HepG2 (cell line): ENCODE data around the gene WDHD1. TPM values are rescaled to one million over a fixed set of nuclear protein-coding genes. Genes with fewer than 3 reads are reported as not detected.

ENCODE experiments used
- CCDC6 ChIP-seq: sonication (generic); formaldehyde crosslinking; IDR thresholded peaks from 2 replicates; pipeline ENCODE4 v1.8.1; 2022; ENCODE audit warnings: mild to moderate bottlenecking, missing genetic modification reagents, moderate library complexity
- CENPX ChIP-seq: sonication (generic); formaldehyde crosslinking; IDR thresholded peaks from 2 replicates; pipeline ENCODE4 v1.9.0; 2021; ENCODE audit warnings: mild to moderate bottlenecking, missing genetic modification reagents, moderate library complexity
- DPF2 ChIP-seq: sonication (generic); formaldehyde crosslinking; IDR thresholded peaks from 2 replicates; pipeline ENCODE4 v1.4.0; 2020; ENCODE audit warnings: mild to moderate bottlenecking, low read depth, missing genetic modification reagents, borderline replicate concordance
- ISX ChIP-seq: sonication (generic); formaldehyde crosslinking; conservative IDR thresholded peaks from 2 replicates; pipeline ENCODE4 v1.5.0; 2020; ENCODE audit warnings: missing genetic modification reagents
- PPARG ChIP-seq: conservative IDR thresholded peaks from 2 replicates; pipeline ENCODE4 v1.6.1; 2016; ENCODE audit warnings: missing biosample characterization, missing genetic modification reagents
- SNAPC4 ChIP-seq: sonication (generic); formaldehyde crosslinking; IDR thresholded peaks from 2 replicates; pipeline ENCODE4 v1.4.0; 2020; ENCODE audit warnings: mild to moderate bottlenecking, missing genetic modification reagents
- TARDBP ChIP-seq: sonication (generic); formaldehyde crosslinking; IDR thresholded peaks from 2 replicates; pipeline ENCODE4 v1.8.0; 2022; ENCODE audit warnings: mild to moderate bottlenecking, missing genetic modification reagents
- ZBTB20 ChIP-seq: sonication (generic); formaldehyde crosslinking; IDR thresholded peaks from 2 replicates; pipeline ENCODE4 v1.8.1; 2023; ENCODE audit warnings: missing genetic modification reagents, low read depth, mild to moderate bottlenecking, borderline replicate concordance
- ZNF468 ChIP-seq: sonication (generic); formaldehyde crosslinking; IDR thresholded peaks from 2 replicates; pipeline ENCODE4 v1.8.0; 2022; ENCODE audit warnings: mild to moderate bottlenecking, moderate library complexity, missing genetic modification reagents
- ZNF660 ChIP-seq: sonication (generic); formaldehyde crosslinking; IDR thresholded peaks from 2 replicates; pipeline ENCODE4 v1.5.1; 2020; ENCODE audit warnings: mild to moderate bottlenecking, low read depth, missing genetic modification reagents, borderline replicate concordance
- polyA plus RNA-seq, 8 experiments: library from polyadenylated mRNA; depleted of rRNA in 3 of 8; stranded (reverse) in 7 of 8; unstranded in 1 of 8; fragments of >200 nt; fragmentation: Illumina TruSeq in 4 of 8; extraction: Trizol in 4 of 8; gene quantifications; 2 replicates each; pipeline versions ENCODE4 v1.2.1 to v1.2.3, GENCODE V29; 2011 to 2016; ENCODE audit warnings: low read depth in 4 of 8, missing spikeins in 1 of 8, mixed read lengths in 1 of 8; ENCODE audit not compliant: insufficient read depth in 1 of 8
- total RNA-seq, 5 experiments: library from RNA; depleted of rRNA; stranded (reverse); fragments of >200 nt; fragmentation: Illumina TruSeq; extraction: Trizol; gene quantifications; 2 replicates each; pipeline ENCODE4 v1.2.3, GENCODE V29; 2016; ENCODE audit warnings: low read depth in 1 of 5
- TF ChIP-seq, protein P1 (sequence below): sonication (generic); formaldehyde crosslinking; IDR thresholded peaks from 2 replicates; pipeline ENCODE4 v1.9.0; 2021; ENCODE audit warnings: mild to moderate bottlenecking, missing genetic modification reagents
- TF ChIP-seq, protein P2 (sequence below): sonication (generic); formaldehyde crosslinking; IDR thresholded peaks from 2 replicates; pipeline ENCODE4 v1.8.0; 2022; ENCODE audit warnings: mild to moderate bottlenecking, missing genetic modification reagents, moderate library complexity
- TF ChIP-seq, protein P3 (sequence below): sonication (generic); formaldehyde crosslinking; IDR thresholded peaks from 2 replicates; pipeline ENCODE4 v1.8.1; 2023; ENCODE audit warnings: mild to moderate bottlenecking, moderate library complexity, missing genetic modification reagents
- TF ChIP-seq, protein P4 (sequence below): sonication (generic); formaldehyde crosslinking; IDR thresholded peaks from 2 replicates; pipeline ENCODE4 v1.5.0; 2020; ENCODE audit warnings: missing genetic modification reagents

Gene WDHD1
- total and polyA plus RNA-seq, 2 of the 13 experiments (the other 11 are each of a cell fraction or from before 2014, with no cell fraction given), result 5.5 to 27.5 TPM

DNA sequence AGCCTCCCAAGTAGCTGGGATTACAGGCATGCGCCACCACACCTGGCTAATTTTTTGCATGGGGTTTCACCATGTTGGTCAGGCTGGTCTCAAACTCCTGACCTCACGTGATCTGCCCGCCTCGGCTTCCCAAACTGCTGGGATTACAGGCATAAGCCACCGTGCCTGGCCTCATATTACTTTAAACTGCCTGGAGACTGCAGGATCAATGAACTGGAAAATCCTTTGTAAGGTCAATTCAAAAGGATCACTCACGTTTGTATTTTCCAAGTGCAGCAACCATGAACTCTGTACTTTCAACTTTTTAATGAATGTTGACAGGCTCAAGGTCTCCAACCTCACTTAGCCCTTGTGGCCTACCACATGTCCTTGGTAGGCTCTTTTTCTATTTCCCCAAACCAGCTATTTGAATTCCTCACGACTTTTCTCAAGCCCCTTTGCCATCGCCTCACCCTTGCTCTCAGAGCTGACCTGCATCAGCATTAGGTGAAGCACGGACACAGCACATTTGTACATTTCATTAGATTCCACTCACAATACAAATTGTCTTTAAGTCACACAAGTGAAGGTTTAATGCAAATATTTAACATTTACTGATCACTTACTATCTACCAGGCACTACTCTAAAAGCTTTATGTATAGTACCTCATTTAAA is 82.0 kb downstream of the WDHD1 start (continued):
- TF ChIP-seq, protein P1, sequence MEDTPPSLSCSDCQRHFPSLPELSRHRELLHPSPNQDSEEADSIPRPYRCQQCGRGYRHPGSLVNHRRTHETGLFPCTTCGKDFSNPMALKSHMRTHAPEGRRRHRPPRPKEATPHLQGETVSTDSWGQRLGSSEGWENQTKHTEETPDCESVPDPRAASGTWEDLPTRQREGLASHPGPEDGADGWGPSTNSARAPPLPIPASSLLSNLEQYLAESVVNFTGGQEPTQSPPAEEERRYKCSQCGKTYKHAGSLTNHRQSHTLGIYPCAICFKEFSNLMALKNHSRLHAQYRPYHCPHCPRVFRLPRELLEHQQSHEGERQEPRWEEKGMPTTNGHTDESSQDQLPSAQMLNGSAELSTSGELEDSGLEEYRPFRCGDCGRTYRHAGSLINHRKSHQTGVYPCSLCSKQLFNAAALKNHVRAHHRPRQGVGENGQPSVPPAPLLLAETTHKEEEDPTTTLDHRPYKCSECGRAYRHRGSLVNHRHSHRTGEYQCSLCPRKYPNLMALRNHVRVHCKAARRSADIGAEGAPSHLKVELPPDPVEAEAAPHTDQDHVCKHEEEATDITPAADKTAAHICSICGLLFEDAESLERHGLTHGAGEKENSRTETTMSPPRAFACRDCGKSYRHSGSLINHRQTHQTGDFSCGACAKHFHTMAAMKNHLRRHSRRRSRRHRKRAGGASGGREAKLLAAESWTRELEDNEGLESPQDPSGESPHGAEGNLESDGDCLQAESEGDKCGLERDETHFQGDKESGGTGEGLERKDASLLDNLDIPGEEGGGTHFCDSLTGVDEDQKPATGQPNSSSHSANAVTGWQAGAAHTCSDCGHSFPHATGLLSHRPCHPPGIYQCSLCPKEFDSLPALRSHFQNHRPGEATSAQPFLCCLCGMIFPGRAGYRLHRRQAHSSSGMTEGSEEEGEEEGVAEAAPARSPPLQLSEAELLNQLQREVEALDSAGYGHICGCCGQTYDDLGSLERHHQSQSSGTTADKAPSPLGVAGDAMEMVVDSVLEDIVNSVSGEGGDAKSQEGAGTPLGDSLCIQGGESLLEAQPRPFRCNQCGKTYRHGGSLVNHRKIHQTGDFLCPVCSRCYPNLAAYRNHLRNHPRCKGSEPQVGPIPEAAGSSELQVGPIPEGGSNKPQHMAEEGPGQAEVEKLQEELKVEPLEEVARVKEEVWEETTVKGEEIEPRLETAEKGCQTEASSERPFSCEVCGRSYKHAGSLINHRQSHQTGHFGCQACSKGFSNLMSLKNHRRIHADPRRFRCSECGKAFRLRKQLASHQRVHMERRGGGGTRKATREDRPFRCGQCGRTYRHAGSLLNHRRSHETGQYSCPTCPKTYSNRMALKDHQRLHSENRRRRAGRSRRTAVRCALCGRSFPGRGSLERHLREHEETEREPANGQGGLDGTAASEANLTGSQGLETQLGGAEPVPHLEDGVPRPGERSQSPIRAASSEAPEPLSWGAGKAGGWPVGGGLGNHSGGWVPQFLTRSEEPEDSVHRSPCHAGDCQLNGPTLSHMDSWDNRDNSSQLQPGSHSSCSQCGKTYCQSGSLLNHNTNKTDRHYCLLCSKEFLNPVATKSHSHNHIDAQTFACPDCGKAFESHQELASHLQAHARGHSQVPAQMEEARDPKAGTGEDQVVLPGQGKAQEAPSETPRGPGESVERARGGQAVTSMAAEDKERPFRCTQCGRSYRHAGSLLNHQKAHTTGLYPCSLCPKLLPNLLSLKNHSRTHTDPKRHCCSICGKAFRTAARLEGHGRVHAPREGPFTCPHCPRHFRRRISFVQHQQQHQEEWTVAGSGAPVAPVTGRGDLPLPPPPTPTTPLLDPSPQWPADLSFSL, result no peak
- no peak for TF ChIP-seq ISX
- TF ChIP-seq DPF2 (CRISPR knock-in tag), result no peak; the same call in 1 of the 2 replicates
- no peak for TF ChIP-seq ZNF468
- 0 out of 2 replicates have a peak, but pooled peaks have one; percentile 45 for TF ChIP-seq PPARG (CRISPR knock-in tag)
- TF ChIP-seq CCDC6, result peak; percentile 42; the same call in 1 of the 2 replicates
- TF ChIP-seq, protein P2, sequence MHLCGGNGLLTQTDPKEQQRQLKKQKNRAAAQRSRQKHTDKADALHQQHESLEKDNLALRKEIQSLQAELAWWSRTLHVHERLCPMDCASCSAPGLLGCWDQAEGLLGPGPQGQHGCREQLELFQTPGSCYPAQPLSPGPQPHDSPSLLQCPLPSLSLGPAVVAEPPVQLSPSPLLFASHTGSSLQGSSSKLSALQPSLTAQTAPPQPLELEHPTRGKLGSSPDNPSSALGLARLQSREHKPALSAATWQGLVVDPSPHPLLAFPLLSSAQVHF (CRISPR knock-in tag), result no peak
- peak; percentile 66; the same call in 1 of the 2 replicates for TF ChIP-seq TARDBP
- no peak for TF ChIP-seq CENPX (CRISPR knock-in tag)
- TF ChIP-seq, protein P3, sequence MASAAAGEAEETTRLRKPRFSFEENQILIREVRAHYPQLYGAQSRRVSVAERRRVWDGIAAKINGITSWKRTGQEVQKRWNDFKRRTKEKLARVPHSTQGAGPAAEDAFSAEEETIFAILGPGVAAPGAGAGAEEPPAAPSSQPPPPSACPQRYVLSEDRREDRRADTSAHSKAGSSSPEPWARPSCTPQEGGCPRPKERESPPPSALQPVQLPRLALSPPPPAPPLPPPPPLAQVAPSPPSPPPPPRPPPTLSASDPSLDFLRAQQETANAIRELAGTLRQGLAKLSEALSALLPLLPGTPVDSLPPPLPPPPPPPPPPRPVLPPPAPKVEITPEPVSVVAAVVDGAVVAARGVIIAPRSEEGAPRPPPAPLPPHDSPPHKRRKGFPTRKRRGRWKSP (CRISPR knock-in tag), result no peak
- TF ChIP-seq, protein P4, sequence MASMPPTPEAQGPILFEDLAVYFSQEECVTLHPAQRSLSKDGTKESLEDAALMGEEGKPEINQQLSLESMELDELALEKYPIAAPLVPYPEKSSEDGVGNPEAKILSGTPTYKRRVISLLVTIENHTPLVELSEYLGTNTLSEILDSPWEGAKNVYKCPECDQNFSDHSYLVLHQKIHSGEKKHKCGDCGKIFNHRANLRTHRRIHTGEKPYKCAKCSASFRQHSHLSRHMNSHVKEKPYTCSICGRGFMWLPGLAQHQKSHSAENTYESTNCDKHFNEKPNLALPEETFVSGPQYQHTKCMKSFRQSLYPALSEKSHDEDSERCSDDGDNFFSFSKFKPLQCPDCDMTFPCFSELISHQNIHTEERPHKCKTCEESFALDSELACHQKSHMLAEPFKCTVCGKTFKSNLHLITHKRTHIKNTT (CRISPR knock-in tag), result no peak
- no peak for TF ChIP-seq ZBTB20 (CRISPR knock-in tag)
- no peak for TF ChIP-seq ZNF660 (CRISPR knock-in tag)
- TF ChIP-seq SNAPC4 (CRISPR knock-in tag), result no peak
